ENCODE data around the gene CACNA1C.

- TF ChIP-seq POLR2A (IDR thresholded peaks at IDR 0.05) = no peak
- TF ChIP-seq CTCF (IDR thresholded peaks at IDR 0.05) = no peak
Measured at GRCh38 chr12:2333491-2334195, 280.9 kb downstream of the CACNA1C start.

Data from esophagus squamous epithelium (tissue), 4 donors.